Non-pigmented ciliary epithelial cell (primary cell): ENCODE results near the gene TOR4A.
"Not testable (repeated sequence)": the region's sequence is repeated elsewhere in the genome, so short reads cannot be mapped to it uniquely, and the experiment has no call there.

Experiments
- DNase-seq: peaks from one replicate; pipeline ENCODE4 v3.0.0-alpha.2; 2010; ENCODE audit warnings: low read depth

The TOR4A gene

DNA sequence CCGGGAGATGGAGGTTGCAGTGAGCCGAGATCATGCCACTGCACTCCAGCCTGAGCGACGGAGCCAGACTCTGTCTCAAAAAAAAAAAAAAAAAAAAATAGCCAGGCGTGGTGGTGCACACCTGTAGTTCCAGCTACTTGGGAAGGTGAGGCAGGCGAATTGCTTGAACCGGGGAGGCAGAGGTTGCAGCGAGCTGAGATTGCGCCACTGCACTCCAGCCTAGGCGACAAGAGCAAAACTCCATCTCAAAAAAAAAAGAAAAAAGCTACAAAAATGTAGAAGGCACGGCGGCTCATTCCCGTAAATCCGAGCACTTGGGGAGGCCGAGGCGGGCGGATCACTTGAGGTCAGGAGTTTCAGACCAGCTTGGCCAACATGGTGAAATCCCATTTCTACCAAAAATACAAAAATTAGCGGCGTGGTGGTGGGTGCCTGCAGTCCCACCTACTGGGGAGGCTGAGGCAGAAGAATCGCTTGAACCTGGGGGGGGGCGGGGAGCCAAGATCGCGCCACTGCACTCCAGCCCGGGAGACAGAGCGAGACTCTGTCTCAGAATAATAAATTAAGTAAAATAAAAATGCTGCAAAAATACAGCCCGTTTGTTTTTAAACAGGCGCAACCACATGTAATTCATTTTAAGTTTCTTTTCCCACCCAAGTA is 37.9 kb upstream of the TOR4A start:
- not testable (repeated sequence) for DNase-seq

DNA sequence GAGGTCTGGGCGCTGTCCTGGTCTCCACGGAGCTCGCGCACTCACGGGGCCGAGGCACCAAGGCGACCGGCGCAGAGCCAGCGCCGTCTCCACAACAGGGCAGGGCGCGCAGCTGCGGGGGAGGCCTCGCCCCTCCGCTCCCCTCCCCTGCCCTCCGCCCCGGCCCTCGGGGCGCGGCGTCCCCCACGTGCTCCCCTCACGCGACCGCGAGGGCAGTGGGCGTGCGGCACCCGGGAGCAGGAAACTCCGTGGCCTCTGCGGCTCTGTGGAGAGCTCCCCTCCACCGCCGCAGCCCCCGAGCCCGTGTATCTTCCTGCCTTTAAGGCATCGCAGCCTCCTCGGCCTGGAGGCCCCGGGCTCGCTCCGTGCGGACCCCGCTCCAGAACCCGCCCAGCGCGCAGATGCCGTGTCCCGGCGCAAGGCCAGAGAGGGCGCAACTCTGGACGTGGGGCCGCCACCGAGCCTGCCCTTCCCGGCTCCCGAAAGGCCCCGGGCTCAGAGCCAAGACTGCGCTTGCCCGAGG is 37.1 kb upstream of the TOR4A start:
- no peak for DNase-seq

DNA sequence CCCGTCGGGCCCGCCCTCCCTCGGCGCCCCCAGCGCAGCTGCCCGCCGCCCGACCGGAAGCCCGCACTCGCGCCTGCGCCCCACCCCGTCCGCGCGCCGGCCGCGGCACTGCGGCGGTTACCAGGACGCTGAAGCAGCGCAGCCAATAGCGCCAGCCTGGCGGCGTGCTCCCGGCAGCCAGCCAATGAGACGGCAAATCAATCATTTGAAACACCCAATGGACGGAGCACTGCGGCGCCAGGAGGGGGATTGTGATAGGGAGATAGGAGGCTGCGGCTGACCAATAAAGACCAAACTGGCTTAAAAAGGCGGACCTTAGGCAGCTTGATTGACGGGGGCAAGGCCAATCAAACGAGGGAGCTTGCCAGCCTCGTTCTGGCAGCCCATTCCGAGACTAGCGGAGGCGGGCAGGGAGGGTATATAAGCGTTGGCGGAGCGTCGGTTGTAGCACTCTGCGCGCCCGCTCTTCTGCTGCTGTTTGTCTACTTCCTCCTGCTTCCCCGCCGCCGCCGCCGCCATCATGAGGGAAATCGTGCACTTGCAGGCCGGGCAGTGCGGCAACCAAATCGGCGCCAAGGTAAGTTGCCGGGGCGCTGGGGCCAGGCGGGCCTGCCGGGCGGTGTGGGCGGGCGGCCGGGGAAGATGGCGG is 36.6 kb upstream of the TOR4A start, which contains the start of gene TUBB4B:
TUBB4B (plus strand) TSS at position 447 of the 649 bp plus-strand sequence; CDS start at position 521, 74 bp downstream.
- DNase-seq, result peak; percentile 99

DNA sequence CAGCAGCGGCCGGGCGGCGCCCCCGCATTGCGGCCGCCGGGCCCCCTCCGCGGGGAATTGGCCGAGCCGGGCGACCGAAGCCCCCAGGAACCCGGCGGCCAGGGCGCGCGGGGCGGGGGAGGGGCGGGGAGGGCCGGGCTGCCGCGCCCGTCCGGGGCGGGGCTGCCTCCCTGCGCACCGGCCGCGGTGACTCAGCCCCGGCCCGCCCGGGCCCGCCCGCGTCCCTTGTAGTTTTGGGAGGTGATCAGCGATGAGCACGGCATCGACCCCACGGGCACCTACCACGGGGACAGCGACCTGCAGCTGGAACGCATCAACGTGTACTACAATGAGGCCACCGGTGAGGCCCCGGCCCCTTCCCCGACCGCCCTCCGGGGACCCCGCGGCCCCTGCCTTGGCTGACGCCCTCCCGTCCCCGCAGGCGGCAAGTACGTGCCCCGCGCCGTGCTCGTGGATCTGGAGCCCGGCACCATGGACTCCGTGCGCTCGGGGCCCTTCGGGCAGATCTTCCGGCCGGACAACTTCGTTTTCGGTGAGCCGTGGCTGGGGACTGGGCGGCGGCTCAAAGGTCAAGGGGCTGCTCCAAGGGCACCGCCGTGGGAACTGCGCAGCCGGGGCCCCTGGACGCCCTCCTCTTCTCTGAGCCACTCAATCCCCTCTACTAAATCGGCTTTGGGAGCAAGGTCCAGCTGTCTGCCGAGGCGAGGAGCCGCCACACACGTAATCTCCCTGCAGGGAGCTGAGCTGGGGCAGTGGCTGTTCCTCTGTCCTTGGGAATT is 35.8 kb upstream of the TOR4A start:
- DNase-seq, result no peak

DNA sequence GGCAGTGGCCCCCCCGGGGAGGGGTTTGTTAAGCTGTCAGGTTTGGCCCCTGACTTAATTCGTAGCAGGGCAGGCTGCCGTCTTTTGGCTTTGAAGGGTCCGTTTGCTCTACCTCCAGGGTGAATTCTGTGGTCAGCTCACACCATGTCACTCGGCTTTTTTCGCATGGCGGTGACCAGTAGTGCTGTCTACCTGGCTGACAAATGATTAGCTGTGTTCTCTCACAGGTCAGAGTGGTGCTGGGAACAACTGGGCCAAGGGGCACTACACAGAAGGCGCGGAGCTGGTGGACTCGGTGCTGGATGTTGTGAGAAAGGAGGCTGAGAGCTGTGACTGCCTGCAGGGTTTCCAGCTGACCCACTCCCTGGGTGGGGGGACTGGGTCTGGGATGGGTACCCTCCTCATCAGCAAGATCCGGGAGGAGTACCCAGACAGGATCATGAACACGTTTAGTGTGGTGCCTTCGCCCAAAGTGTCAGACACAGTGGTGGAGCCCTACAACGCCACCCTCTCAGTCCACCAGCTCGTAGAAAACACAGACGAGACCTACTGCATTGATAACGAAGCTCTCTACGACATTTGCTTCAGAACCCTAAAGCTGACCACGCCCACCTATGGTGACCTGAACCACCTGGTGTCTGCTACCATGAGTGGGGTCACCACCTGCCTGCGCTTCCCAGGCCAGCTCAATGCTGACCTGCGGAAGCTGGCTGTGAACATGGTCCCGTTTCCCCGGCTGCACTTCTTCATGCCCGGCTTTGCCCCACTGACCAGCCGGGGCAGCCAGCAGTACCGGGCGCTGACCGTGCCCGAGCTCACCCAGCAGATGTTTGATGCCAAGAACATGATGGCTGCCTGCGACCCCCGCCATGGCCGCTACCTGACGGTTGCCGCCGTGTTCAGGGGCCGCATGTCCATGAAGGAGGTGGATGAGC is 35.0 kb upstream of the TOR4A start:
- DNase-seq, result no peak

DNA sequence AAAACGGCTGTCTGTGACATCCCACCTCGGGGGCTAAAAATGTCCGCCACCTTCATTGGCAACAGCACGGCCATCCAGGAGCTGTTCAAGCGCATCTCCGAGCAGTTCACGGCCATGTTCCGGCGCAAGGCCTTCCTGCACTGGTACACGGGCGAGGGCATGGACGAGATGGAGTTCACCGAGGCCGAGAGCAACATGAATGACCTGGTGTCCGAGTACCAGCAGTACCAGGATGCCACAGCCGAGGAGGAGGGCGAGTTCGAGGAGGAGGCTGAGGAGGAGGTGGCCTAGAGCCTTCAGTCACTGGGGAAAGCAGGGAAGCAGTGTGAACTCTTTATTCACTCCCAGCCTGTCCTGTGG is 34.3 kb upstream of the TOR4A start:
- not testable (repeated sequence) for DNase-seq

DNA sequence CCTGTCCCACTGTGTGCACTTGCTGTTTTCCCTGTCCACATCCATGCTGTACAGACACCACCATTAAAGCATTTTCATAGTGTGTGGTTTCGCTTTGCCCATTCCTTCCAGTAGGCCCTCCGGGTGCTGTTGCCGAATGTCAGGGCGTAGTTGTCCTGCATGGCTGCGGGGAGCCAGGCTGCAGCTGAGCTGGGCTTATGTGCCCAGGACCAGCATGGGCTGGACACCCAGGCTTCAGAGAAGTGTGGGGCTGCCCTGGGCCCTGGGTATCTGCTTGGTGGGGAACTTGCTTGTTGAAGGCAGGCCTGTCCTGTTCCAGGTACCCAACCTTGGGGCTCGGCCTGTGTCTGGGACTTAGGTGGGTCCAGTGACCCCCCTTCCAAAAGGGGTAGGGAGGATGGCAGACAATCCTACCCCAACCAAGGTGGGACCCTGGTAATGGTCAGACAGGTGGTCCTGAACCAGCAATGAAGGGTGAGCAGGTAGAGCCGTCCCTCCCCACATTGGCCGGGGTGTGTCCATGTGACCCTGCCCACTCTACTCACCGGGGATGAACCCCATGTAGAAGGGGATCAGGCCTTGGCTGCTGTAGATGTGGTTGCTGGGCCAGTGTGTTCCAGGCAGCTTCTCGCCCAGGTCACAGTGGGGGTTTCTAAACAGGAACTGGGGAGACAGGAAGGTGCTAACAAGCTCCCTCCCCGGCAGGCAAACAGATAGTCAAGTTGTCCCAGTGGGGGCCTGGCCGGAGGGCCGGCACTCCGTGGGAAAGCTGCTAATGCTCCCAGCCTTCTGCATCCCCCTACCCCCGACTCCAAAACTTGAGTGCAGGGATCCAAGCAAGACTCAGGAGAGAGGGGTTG is 33.7 kb upstream of the TOR4A start:
- no peak for DNase-seq

DNA sequence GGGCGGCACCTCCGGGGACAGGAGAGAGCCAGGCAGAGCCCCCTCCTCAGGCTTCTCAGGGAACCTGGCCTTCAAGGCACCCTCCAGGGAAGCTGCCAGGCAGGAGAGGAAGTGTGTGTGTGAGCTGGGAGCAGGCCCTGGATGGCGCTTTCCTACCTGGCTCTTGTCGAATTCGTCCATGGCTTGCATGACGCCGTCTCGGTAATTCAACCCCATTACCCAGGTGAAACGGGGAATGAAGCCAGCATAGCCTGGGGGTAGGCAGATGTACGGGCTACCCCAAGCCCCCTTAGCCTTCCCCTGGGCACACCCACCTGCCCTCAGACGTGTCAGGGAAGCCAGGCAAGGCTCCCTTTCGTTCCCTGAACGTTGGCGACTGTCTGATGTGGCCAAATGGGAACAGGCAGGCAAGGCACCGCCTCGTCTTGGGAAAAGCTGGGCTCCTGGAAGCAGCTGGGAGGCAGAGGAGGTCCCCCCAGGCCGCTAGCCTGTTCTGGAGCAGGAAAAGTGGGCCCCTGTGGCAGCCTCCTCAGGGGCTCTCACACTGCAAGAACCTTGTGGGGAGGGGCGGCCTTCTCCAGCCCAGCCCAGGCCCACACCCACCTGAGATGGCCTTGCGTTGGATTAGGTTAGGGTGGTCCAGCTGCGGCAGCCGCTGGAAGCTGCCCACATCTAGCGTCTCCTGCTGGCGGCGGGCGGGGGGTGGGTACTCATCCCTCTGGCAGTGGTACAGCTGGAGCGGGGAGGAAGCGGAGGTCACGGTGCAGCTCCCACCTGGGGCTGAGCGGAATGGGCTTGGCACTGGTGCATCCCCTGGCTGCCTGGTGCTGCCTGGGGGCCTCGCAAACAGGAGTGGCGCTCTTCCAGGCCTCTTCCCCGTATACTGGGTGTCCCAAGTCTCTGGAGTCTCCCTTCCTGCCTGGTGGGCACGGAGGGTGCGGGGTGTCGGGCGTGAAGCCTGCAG is 32.8 kb upstream of the TOR4A start:
- DNase-seq, result no peak

DNA sequence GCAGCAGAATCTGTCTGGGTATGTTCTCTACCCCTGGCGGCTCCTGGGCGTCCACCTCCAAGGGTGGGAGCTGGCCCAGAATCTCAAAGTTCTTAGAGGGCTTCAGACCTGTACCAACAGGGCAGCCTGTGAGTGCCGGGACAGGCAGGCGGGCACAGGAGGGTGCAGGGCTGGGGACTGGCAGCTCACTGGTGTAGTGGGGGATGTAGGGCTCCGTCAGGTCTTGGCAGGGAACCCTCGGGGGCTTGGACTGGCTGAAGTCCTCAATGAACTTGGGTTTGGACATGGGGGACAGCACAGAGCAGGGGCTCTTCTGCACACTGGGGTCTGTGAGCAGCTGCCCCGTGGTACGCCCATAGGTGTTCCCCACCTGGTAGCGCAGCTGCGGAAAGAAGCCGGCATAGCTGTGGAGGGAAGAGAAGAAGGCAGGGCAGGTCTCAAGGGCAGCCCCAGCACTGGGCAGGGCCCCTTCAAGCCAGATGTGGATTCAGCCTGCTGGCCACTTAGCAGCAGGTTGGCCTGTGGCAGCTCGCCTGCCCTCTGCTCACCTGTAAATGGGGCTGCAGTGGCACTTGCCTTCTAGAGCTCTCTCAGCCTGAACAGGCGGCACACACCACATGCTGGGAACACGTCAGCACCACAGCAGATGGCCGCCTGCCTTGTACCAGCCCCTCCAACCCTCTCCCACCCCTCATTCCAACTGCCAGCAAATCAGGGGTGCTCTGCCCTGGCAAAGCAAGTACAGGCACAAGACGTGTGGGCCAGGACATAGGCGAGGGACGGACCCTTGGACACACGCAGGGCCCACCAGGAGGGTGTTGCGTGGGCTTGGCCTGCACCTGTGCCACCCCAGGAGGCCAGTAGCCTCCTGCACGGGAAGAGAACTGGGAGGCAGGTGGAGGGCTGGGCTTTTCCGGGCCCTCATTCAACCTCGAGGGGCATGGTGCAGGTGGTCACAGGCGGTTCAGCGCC is 31.8 kb upstream of the TOR4A start:
- DNase-seq, result no peak

DNA sequence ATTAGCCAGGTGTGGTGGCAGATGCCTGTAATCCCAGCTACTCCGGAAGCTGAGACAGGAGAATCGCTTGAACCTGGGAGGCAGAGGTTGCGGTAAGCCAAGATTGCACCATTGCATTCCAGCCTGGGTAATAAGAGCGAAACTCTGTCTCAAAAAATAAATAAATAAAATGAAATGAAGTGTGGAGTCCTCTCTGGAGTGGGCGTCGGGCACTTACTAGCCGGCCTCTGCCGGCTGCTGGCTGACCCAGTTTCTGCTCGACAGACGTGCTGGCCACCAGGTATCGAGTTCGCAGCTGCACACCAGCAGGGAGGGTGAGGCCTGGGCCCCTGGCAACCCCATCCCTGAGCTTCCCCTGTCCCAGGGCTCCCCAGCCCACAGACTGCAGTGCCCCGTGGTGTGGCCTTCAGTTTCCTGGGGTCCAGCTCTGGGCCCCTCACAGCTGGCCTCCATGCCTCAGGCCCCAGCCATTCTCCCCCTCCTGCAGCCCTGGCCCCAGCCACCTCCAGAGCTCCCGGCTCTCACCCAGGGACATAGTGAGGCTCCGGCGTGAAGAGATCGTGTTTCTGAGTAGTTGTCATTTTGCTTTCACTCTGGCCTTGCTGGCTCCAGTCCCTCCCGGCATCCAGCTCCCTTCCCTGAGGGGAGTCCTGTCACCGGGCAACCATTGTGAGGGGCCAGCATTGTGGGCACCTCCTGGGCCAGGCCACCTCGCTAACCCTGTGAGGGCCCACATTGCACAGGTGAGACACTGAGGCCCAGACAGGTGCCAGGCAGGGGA is 30.2 kb upstream of the TOR4A start:
- DNase-seq, result no peak

DNA sequence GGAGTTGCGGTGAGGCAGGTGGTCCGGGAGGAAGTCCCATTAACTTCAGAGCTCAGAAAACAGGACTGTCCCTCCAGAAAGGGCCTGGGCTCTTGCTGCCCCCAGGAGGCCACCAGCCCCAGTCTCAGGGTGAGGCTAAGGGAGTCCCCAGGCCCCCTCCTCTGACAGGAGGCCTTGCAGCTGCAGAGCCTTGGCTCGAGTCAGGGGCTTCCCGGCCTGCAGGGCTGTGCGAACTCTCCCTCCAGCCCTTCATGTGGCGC is 29.7 kb upstream of the TOR4A start:
- no peak for DNase-seq

DNA sequence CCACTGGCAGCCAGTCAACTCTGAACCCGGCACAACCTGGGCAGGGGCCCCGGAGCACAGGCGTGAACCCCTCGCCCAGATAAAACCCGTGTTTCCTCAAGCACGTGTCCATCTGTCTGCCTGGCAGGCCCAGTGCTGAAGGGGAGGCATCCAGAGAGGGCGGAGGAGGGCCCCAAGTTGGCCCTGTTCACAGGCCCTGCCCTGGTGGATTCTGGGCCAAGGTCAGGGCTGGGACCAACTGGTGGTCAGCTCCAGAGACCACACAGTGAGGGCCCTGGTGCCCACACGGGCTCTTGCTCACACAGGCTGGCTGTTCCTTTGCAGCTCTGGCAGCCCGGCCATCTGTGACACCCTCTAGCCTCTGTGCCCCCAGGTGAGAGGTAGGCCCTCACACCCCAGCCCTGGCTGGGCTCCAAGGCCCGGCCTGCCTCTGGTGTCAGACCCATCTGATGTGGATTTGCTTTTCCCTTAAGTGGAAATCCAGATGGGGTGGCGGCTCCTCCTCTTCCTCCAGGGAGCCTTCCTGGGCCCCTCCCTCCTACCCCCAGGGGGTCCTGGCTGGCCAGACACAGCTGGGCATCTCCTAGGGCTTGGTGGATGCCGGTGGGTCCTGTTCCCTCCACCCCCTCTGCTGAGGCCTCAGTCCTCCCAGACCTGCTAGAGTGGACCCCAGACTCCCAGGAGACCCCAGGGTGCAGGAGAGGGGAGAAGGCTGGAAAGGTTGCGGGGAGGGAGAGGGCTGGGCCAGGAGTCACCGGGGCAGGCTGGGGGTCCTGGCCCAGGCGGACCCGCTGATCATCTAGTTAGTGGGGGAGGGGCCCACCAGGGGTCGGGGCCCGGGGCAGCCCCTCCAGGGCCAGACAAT is 27.0 kb upstream of the TOR4A start:
- no peak for DNase-seq

DNA sequence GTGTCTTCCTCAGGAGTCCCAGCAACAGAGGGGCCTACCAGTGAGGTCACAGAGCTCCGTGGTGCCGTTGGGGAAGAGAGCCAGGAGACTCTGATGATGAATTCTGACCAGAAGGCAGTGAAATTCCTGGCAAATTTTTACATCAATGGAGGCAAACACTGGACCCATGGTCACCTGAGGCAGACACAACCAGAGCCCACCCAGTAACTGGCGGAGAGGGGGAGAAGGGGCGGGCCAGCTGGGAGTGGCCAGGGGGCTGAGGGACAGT is 26.4 kb upstream of the TOR4A start, which contains the start of gene STPG3:
STPG3 (plus strand) TSS at position 93 of the 268 bp plus-strand sequence; CDS start at position 94, 1 bp downstream.
- DNase-seq, result no peak

DNA sequence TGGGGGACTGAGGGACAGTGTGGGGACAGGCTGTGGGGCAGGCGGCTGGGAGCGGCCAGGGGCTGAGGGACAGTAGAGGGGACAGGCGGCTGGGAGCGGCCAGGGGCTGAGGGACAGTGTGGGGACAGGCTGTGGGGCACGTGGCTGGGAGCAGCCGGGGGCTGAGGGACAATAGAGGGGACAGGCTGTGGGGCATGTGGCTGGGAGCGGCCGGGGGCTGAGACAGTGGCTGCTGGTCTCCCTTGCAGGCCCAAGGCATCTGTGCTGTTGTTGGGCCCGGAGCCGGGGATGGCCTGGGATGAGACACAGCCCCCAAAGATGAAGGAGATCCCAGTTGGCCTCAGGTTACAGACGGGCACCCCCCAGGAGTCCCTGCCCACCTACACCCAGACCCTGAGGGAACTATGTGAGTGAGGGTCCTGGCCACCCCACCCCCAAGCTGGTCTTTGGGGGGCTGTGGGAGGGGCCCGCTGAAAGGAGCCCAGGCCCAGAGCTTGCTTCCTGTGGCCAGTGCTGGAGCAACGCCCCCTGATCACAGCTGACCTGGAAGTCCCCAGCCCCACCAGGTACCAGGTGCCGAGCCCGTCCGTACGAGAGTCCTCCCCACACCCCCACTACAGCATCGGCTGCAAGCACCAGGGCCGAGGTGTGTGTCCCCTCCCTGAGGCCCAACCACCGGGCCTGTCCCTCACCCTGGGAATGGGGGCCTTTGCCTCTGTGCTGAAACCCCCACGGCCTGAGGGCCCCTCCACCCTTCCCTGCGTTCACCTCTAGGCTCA is 25.8 kb upstream of the TOR4A start:
- DNase-seq, result no peak

DNA sequence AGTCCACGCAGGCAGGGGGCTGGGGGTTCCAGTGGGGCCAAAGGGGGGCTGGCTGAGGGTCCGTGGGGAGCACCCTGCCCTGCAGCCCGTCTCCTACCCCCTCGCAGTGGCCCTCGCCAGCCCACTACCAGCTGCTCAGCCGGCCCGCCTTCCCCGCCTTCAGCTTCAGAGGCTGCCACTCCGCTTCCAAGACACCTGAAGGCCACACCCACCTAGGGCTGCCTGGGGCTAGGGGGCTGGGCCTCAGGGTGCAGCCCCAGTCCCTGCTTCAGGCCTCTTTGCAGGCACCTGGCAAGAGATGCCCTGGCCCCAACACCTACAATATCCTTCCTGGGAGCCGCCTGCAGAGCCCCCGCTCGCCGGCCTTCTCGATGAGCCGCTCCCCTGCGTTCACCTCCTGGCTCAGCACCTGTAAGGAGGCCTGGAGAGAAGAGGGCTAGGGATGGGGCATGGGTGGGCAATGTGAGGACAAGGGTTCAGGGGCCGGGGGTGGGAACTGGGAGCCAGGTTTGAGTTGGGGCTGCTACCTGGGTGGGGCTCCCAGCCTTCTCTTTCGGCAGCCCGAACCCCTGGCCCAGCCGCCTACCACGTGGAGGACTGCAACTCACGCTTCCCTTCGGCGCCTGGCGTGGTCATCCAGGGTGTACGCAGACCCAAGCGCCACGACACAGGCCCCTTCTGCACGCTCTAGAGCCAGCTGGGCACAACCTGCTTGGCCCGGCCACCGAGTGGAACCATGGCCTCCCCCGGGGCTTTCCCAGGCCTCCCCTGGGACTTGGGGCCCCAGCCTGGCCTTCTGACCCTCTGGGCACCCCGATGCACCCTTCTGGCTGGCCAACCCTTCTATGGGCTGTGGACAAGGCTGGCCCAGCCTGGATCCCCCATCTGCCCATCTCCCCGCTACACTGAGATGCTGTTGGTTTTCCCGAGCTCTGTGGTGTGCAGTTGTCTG is 24.7 kb upstream of the TOR4A start:
- no peak for DNase-seq
